GM12873 (cell line): Measurements from ENCODE around the gene TENM3.

Source experiments
- TF ChIP-seq, protein P1 (sequence below): IDR thresholded peaks from 2 replicates; pipeline ENCODE4 v1.5.1; 2012; ENCODE audit warnings: low read depth, mild to moderate bottlenecking, moderate library complexity, low read length, control low read depth; ENCODE audit not compliant: insufficient read depth; ENCODE audit errors: missing control alignments

Gene TENM3

DNA sequence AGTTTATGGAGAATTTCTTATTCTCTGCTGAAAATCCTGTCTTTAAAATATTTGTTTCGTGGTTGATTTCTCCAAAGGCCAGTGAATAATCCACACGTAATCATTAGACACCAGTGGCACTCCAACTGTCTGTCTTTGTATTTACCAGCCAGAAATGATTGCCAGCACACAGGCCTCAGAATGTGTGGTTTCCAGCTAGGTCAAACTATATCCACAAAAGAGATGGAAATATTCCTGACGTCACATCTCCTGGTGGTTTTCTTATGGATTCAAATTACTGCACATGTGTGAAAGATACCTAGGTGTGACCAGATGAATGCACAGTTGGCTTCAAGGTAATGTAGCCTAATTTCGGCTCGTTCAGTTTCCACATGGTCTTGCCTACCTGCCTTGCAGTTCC, 27.2 kb upstream of the TENM3 start:
- TF ChIP-seq, protein P1, sequence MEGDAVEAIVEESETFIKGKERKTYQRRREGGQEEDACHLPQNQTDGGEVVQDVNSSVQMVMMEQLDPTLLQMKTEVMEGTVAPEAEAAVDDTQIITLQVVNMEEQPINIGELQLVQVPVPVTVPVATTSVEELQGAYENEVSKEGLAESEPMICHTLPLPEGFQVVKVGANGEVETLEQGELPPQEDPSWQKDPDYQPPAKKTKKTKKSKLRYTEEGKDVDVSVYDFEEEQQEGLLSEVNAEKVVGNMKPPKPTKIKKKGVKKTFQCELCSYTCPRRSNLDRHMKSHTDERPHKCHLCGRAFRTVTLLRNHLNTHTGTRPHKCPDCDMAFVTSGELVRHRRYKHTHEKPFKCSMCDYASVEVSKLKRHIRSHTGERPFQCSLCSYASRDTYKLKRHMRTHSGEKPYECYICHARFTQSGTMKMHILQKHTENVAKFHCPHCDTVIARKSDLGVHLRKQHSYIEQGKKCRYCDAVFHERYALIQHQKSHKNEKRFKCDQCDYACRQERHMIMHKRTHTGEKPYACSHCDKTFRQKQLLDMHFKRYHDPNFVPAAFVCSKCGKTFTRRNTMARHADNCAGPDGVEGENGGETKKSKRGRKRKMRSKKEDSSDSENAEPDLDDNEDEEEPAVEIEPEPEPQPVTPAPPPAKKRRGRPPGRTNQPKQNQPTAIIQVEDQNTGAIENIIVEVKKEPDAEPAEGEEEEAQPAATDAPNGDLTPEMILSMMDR = no peak

- TF ChIP-seq, protein P1 = no peak
These were observed 23.7 kb upstream of the TENM3 start for GRCh38 chr4:182219411-182220056.

DNA sequence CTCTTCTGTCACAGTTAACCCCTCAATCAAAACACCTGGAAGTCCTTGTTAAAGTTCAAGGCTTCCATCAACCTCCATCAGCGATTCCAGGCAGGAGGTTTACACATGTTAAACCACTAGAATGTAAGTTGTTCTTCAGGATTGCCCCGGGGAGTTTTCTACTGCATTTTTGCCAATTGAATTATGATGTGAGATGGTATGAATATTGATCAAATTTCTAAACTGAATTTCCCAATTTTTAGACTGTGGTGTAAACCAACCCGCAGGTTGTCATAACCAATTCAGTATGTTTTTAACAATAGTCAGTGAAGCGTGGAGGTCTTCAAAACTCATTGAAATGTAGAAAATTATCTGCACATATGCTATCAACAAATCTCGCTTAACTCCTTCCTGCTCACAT, 21.2 kb upstream of the TENM3 start:
- TF ChIP-seq, protein P1 = no peak

- TF ChIP-seq, protein P1 = no peak
These were observed 20.4 kb upstream of the TENM3 start for GRCh38 chr4:182222766-182223165.

- TF ChIP-seq, protein P1 = no peak
These were observed 19.5 kb upstream of the TENM3 start for GRCh38 chr4:182223708-182224107.

GRCh38 chr4:182224192-182224850, 18.9 kb upstream of the TENM3 start:
- TF ChIP-seq, protein P1 = no peak

- TF ChIP-seq, protein P1 = no peak
These were observed 17.8 kb upstream of the TENM3 start for GRCh38 chr4:182225257-182225852.
